GM19193 (cell line): ENCODE data around the gene PMPCA.

Experiments
- POLR2A ChIP-seq: IDR thresholded peaks from 4 replicates; pipeline ENCODE4 v1.6.1; 2011; ENCODE audit not compliant: insufficient read depth, insufficient read length; ENCODE audit errors: extremely low read depth

Gene PMPCA

GRCh38 chr9:136443687-136444086, 33.2 kb downstream of the PMPCA start:
- no peak for TF ChIP-seq POLR2A

DNA sequence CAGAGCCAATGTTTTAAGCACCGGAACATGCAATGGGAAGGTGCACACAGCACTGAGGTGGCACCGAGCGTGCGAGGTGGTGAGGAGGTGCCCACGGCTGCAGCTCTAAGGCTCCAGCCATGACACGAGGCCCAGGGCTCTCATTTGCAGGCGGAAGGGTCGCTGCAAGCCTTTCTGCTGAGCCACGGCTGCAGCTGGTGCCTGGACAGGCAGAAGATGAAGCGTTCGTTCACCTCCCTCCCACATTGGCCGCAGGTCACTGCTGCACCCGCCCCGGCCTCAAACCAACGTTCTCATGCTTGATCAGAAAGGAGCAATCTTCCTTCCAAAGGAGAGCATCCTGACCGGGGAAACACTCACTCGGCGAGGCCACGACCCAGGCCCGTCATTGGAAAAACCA, 33.6 kb downstream of the PMPCA start:
- TF ChIP-seq POLR2A = no peak

GRCh38 chr9:136445799-136446198, 35.3 kb downstream of the PMPCA start:
- no peak for TF ChIP-seq POLR2A

GRCh38 chr9:136447173-136447778, 36.8 kb downstream of the PMPCA start:
- TF ChIP-seq POLR2A = no peak

- TF ChIP-seq POLR2A = no peak
Observed at GRCh38 chr9:136448655-136449054, 38.2 kb downstream of the PMPCA start.

GRCh38 chr9:136451221-136451877, 40.9 kb downstream of the PMPCA start:
- no peak for TF ChIP-seq POLR2A

DNA sequence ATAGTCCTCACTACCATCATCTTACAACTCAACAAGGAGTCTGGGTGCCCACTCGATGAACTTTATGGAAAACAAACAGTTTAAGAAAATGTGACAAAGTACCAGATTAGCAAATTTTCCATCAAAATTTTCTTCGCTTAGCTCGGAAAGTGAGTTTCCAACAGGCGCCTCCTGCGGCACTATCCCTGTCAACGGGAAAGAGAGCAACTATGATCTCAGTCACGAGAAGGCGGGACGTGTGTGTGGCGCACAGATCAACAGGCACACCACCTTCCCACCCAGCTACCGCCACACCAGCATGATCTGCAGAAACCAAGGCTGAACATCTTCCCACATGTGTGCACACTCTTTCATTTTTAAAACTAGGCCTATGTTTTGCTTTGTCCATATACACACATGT, 42.9 kb downstream of the PMPCA start:
- no peak for TF ChIP-seq POLR2A

DNA sequence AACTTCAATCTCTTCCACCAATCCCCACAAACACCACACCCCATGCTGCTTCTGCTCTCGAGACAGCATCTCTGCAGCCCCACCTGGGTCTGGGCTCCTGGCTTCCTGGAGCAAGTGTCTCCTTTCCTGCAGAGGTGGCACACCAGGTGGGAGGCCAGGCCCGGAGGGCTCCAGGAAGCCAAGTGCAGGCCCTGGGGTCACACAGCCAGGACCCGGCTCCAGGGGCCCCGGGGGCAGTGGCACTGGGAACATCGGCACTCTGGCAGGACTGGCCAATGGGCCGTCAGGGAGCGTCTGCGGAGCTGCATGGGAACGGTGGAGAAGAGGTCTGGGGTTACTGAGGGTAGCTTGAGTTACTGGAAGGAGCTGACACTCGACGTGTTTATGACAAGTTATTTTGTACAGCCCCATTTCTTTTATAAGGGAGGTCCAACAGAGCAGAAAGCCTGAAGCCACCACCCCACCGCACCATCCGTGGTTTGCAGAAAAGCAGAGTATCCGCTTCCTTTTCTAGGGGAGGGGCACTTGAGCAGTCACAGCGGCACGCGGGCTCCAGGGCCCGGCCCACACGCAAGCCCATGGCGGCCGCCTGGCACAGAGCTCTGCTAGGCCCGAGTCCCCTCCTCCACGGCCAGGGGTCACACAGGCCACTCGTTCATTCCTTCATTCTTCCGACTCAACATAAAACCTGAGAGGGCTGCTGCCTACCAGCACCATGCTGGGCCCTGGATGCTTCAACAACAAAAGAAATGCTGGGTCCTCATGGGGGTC, 43.8 kb downstream of the PMPCA start:
- TF ChIP-seq POLR2A = no peak

DNA sequence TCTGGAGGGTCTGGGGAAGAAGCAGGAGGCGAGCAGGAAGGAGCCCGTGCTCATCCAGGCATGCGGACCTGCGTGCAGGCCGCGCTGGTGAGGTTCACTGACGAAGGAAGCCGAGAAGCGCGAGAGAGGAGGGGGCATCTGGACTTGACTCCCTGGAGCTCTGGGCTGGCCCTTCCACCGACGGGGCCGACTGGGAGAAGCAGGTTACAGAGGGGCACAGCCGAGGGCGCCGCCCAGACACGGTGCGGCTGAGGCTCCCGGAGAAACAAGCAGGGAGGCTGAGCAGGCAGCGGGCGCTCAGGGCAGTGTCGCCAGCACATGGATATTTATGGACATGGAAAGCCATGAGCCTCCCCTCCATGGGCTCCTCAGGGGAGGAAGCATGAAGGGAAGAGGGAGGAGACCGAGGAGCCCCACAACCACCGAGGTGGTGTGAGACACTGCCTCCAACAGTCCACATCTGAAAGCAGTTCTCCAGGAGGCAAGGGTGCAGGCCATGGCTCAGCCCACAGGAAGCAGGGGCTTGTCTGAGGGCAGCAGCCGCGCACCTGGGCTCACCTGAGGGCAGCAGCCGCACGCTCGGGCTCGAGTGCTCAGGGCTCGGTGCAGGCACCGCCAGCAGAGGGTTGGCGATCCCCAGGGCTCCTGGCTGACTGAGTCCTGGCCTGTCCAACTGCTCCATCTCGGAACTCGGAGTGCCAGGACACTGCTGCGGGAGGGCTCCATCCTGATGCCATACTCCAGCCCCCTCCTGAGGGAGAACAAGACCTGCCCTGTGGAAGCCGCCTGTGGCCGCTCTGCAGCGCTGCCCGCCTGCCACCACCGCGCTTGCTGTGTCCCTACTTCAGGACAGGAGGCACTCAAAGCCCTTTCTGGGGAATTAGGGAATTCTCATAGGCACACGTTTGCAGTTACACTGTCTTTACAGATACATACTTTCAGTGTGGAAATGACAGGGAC, 44.9 kb downstream of the PMPCA start:
- no peak for TF ChIP-seq POLR2A

GRCh38 chr9:136456258-136456657, 45.8 kb downstream of the PMPCA start:
- TF ChIP-seq POLR2A = no peak

- no peak for TF ChIP-seq POLR2A
Observed at GRCh38 chr9:136457326-136457725, 46.9 kb downstream of the PMPCA start.

- no peak for TF ChIP-seq POLR2A
Observed at GRCh38 chr9:136459425-136459824, 49.0 kb downstream of the PMPCA start.

DNA sequence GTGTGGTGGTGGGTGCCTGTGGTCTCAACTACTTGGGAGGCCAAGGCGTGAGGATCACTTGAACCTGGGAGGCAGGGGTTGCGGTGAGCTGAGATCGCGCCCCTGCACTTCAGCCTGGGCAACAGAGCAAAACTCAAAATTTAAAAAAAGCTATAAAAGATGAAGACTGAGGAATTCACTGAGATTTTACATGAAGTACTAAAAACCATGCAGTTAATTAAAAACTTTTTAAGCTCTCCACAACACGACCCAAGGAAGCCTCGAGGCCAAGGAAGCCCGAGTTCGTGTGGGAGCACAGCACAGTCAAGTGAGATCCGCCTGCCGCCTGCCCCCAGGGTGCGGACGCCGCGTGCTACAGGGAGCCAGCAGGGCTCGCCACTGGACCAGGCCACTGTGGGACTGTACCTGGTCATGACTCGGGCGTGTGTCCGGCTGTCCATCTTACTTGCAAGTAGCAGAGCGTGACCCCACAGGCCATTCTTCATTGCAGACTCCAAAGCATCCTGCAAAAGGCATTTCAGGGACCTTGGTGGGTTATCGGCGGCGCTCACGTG, 50.4 kb downstream of the PMPCA start:
- no peak for TF ChIP-seq POLR2A

DNA sequence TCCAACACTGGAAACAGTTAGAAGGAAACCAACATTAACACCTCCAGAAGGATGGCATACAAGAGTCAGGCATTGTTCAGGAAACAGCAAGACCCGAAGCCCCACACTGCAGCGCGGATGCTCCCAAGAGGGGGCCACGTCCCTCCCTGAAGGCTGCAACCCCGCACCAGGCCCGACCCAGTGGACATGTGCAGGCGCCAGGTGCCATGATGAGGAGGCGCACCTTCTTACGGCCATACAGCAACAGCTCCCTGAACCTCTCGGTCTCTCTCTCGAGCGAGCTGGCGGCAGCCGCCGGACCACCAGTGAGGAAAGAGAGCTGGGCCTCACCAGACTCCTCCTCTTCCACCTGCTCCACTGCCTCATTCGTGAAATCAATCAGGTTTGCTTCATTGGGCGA, 52.2 kb downstream of the PMPCA start:
- no peak for TF ChIP-seq POLR2A

- no peak for TF ChIP-seq POLR2A
Observed at GRCh38 chr9:136463578-136463977, 53.1 kb downstream of the PMPCA start.

DNA sequence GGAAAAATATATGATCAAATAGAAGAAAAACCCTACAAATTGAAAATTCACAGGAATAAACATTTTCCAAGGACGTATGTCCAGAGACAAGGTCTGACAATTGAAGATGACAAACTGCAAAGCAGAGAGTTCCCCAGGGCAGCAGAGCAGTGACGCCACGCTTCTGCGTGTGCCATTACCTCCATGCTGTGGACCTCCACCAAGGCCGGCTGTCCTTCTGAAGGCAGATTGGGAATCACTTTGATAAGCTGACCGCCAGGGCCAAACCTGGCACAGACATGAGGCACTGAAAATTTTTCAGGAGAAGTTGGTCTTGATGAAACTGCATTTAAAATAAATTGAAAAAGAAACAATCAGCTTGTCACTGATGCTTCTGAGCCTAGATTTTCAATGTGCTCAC, 53.8 kb downstream of the PMPCA start:
- TF ChIP-seq POLR2A = no peak
